Stomach (tissue), 4 donors: ENCODE results near the gene SYT3.

Experiments used
- EP300 ChIP-seq: sonication (generic); formaldehyde crosslinking; IDR thresholded peaks from one replicate; pipeline ENCODE4 v1.6.1; 2017; ENCODE audit warnings: antibody characterized with exemption
- POLR2A ChIP-seq, 4 donors: fragments of 450-650 bp; IDR thresholded peaks; one replicate each; pipeline ENCODE4 v1.6.1; 2016; ENCODE audit warnings: antibody characterized with exemption in 4 of 4, control low read depth in 2 of 4, mild to moderate bottlenecking in 1 of 4, moderate library complexity in 1 of 4
- POLR2AphosphoS5 ChIP-seq, 3 donors: sonication (generic); formaldehyde crosslinking; IDR thresholded peaks; one replicate each; pipeline ENCODE4 v1.6.1; 2016; ENCODE audit warnings: antibody characterized with exemption in 3 of 3
- TF ChIP-seq, protein P1 (sequence below), 7 experiments: fragments of 450-650 bp in 4 of 7; fragments of 200-600 bp in 3 of 7; sonication (generic) in 3 of 7; IDR thresholded peaks; one replicate each; pipeline ENCODE4 v1.5.1; 2016 to 2019; ENCODE audit warnings: antibody characterized with exemption in 7 of 7, control low read depth in 2 of 7, mild to moderate bottlenecking in 1 of 7

DNA sequence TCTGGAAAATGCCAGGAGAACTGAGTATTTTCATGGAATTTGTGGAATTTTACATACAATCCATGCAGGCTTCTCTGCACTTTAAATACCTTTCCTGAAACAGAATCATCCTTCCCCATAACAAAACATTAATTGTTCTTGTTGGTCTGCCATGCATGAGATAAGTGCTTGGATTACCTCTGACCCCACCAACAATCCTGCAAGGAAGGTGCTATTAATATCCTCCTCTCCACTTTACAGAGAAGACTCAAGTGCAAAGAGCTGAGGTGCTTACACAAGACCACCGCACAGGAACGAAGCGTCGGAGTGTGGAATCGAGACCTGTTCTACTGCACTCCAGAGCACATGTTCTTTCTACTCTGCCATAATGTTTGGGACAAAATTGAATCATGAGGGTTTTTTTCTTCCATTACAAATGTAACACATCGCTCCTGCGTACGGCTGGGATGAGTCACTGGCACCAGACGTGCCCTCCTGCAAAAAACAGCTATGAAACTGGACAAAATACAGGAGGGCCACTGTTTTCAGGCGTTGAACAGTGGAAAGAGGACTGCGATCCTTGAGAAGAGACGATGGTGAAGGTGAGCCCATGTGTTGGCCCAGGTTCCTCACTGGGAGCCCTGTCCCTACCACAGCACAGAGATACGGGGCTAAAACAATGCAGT, 58.6 kb downstream of the SYT3 start:
- no peak for TF ChIP-seq POLR2A (IDR thresholded peaks at IDR 0.05)
- TF ChIP-seq, protein P1, sequence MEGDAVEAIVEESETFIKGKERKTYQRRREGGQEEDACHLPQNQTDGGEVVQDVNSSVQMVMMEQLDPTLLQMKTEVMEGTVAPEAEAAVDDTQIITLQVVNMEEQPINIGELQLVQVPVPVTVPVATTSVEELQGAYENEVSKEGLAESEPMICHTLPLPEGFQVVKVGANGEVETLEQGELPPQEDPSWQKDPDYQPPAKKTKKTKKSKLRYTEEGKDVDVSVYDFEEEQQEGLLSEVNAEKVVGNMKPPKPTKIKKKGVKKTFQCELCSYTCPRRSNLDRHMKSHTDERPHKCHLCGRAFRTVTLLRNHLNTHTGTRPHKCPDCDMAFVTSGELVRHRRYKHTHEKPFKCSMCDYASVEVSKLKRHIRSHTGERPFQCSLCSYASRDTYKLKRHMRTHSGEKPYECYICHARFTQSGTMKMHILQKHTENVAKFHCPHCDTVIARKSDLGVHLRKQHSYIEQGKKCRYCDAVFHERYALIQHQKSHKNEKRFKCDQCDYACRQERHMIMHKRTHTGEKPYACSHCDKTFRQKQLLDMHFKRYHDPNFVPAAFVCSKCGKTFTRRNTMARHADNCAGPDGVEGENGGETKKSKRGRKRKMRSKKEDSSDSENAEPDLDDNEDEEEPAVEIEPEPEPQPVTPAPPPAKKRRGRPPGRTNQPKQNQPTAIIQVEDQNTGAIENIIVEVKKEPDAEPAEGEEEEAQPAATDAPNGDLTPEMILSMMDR (IDR thresholded peaks at IDR 0.05): no peak
- no peak for TF ChIP-seq POLR2AphosphoS5 (IDR thresholded peaks at IDR 0.05)
- no peak for TF ChIP-seq EP300
